D721Med (cell line): ENCODE results near the gene BEND6.

ENCODE experiments used
- DNase-seq: peaks from one replicate; pipeline ENCODE4 v3.0.0; 2011; ENCODE audit warnings: low spot score; ENCODE audit not compliant: insufficient read length
- FAIRE-seq: peaks from 2 replicates; lab custom pipeline; 2011; peaks lifted over from hg19 to GRCh38; lab: Jason Lieb, UNC
- CTCF ChIP-seq: IDR thresholded peaks from 2 replicates; pipeline ENCODE4 v1.5.1; 2012; ENCODE audit warnings: mild to moderate bottlenecking, control low read depth; ENCODE audit not compliant: insufficient read depth; ENCODE audit errors: missing control alignments

BEND6 gene

GRCh38 chr6:56940977-56941376 is 13.9 kb upstream of the BEND6 start:
- TF ChIP-seq CTCF, result no peak
- no peak for FAIRE-seq
- DNase-seq, result no peak

GRCh38 chr6:56944661-56945060 is 10.2 kb upstream of the BEND6 start:
- TF ChIP-seq CTCF, result no peak
- no peak for FAIRE-seq
- no peak for DNase-seq

DNA sequence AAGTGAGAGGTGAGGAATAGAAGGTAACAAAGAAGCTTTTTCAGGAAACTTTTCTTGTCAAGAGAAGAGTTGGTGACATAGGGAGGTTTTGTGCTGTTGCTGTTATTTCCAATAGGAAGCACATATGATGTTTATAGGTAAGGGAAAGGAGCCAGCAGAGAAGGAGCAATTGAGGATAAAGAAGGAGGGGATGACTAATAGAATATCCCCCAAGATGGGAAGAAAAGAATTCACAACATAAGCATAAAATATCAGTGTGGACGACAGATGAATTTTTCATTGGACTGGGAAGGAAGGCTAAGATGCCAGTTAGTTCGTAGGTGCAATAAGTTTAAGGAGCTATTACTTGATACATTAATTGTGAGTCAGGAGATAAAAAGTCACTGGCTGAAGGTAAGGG is 8.5 kb upstream of the BEND6 start:
- DNase-seq (no peak), FAIRE-seq (no peak)
- TF ChIP-seq CTCF, result no peak

GRCh38 chr6:56947924-56948323 is 7.0 kb upstream of the BEND6 start:
- FAIRE-seq (no peak), DNase-seq (no peak)
- TF ChIP-seq CTCF, result no peak

- DNase-seq (no peak), FAIRE-seq (no peak)
- no peak for TF ChIP-seq CTCF
These were observed 5.6 kb upstream of the BEND6 start for GRCh38 chr6:56949265-56949664.

- DNase-seq, result no peak
- no peak for FAIRE-seq
- no peak for TF ChIP-seq CTCF
These were observed 4.9 kb upstream of the BEND6 start for GRCh38 chr6:56949925-56950495.

GRCh38 chr6:56951049-56951831 is 3.7 kb upstream of the BEND6 start:
- no peak for FAIRE-seq
- TF ChIP-seq CTCF, result no peak
- DNase-seq, result no peak
